HepG2 (cell line): Measurements from ENCODE around the gene WNK2. TPM values are rescaled to one million over a fixed set of nuclear protein-coding genes. Genes with fewer than 3 reads are reported as not detected.
A peak's percentile ranks its signal among the peaks of the same experiment; 100 is the strongest.

Experiments used
- ERF ChIP-seq: IDR thresholded peaks from 2 replicates; pipeline ENCODE4 v1.6.1; 2018; ENCODE audit warnings: missing biosample characterization, missing genetic modification reagents
- HCFC1 ChIP-seq: fragments of 150-350 bp; IDR thresholded peaks from 2 replicates; pipeline ENCODE4 v1.6.1; 2014; ENCODE audit warnings: low read depth, low read length
- HNRNPK ChIP-seq: fragments of 200-400 bp; formaldehyde crosslinking; IDR thresholded peaks from 2 replicates; pipeline ENCODE4 v1.6.1; 2018; ENCODE audit warnings: low read length, low read depth, moderate library complexity, mild to moderate bottlenecking; ENCODE audit not compliant: poor library complexity, severe bottlenecking
- HOMEZ ChIP-seq: IDR thresholded peaks from 2 replicates; pipeline ENCODE4 v1.6.1; 2016; ENCODE audit warnings: low read depth
- IRF9 ChIP-seq: sonication (generic); formaldehyde crosslinking; IDR thresholded peaks from 2 replicates; pipeline ENCODE4 v1.8.0; 2022; ENCODE audit warnings: missing genetic modification reagents, mild to moderate bottlenecking, borderline replicate concordance
- KDM1A ChIP-seq: IDR thresholded peaks from 2 replicates; pipeline ENCODE4 v1.6.1; 2016; ENCODE audit warnings: missing compliant biosample characterization
- MIER2 ChIP-seq: IDR thresholded peaks from 2 replicates; pipeline ENCODE4 v1.6.1; 2016; ENCODE audit warnings: missing biosample characterization, missing genetic modification reagents
- NR2F2 ChIP-seq: IDR thresholded peaks from 2 replicates; pipeline ENCODE4 v1.6.1; 2012; ENCODE audit warnings: low read depth, inconsistent platforms, borderline replicate concordance
- PHB2 ChIP-seq: fragments of 450-650 bp; IDR thresholded peaks from 2 replicates; pipeline ENCODE4 v1.6.1; 2018; ENCODE audit not compliant: partially characterized antibody
- PRMT3 ChIP-seq: sonication (generic); formaldehyde crosslinking; IDR thresholded peaks from 2 replicates; pipeline ENCODE4 v1.8.1; 2022; ENCODE audit warnings: low read depth, mild to moderate bottlenecking, moderate library complexity, missing genetic modification reagents, borderline replicate concordance
- RXRA ChIP-seq: sonication (generic); formaldehyde crosslinking; IDR thresholded peaks from 2 replicates; pipeline ENCODE4 v1.5.1; 2020; ENCODE audit warnings: missing genetic modification reagents
- SAFB2 ChIP-seq: sonication (generic); formaldehyde crosslinking; IDR thresholded peaks from 2 replicates; pipeline ENCODE4 v1.5.1; 2020; ENCODE audit warnings: missing genetic modification reagents, low read depth, mild to moderate bottlenecking, borderline replicate concordance
- SIX1 ChIP-seq: sonication (generic); formaldehyde crosslinking; IDR thresholded peaks from 2 replicates; pipeline ENCODE4 v1.4.0; 2020; ENCODE audit warnings: missing genetic modification reagents, borderline replicate concordance
- SMARCC2 ChIP-seq: fragments of 450-650 bp; IDR thresholded peaks from 2 replicates; pipeline ENCODE4 v1.6.1; 2017; ENCODE audit warnings: antibody characterized with exemption, mild to moderate bottlenecking
- SPEN ChIP-seq: sonication (generic); formaldehyde crosslinking; IDR thresholded peaks from 2 replicates; pipeline ENCODE4 v1.5.1; 2020; ENCODE audit warnings: low read depth, mild to moderate bottlenecking, missing genetic modification reagents
- TBL1XR1 ChIP-seq: fragments of 150-350 bp; IDR thresholded peaks from 2 replicates; pipeline ENCODE4 v1.6.1; 2014; ENCODE audit warnings: borderline replicate concordance, low read length; ENCODE audit not compliant: partially characterized antibody
- TBX2 ChIP-seq: sonication (generic); formaldehyde crosslinking; IDR thresholded peaks from 2 replicates; pipeline ENCODE4 v1.5.0; 2020; ENCODE audit warnings: missing genetic modification reagents, mild to moderate bottlenecking, borderline replicate concordance
- ZKSCAN5 ChIP-seq: sonication (generic); formaldehyde crosslinking; IDR thresholded peaks from 2 replicates; pipeline ENCODE4 v1.5.1; 2020; ENCODE audit warnings: mild to moderate bottlenecking, missing genetic modification reagents
- ZNF160 ChIP-seq: sonication (generic); formaldehyde crosslinking; IDR thresholded peaks from 2 replicates; pipeline ENCODE4 v1.8.0; 2022; ENCODE audit warnings: mild to moderate bottlenecking, inconsistent platforms, missing genetic modification reagents
- ZNF207 ChIP-seq: fragments of 450-650 bp; IDR thresholded peaks from 2 replicates; pipeline ENCODE4 v1.6.1; 2016; ENCODE audit warnings: antibody characterized with exemption, borderline replicate concordance
- ZNF224 ChIP-seq: sonication (generic); formaldehyde crosslinking; IDR thresholded peaks from 2 replicates; pipeline ENCODE4 v1.5.0; 2020; ENCODE audit warnings: mild to moderate bottlenecking, missing genetic modification reagents
- ZNF264 ChIP-seq: sonication (generic); formaldehyde crosslinking; IDR thresholded peaks from 2 replicates; pipeline ENCODE4 v1.4.0; 2020; ENCODE audit warnings: missing genetic modification reagents
- ZNF891 ChIP-seq: sonication (generic); formaldehyde crosslinking; IDR thresholded peaks from 2 replicates; pipeline ENCODE4 v1.5.0; 2020; ENCODE audit warnings: mild to moderate bottlenecking, missing genetic modification reagents
- ZSCAN9 ChIP-seq: IDR thresholded peaks from 2 replicates; pipeline ENCODE4 v1.6.1; 2016; ENCODE audit warnings: borderline replicate concordance
- polyA plus RNA-seq, 8 experiments: library from polyadenylated mRNA; depleted of rRNA in 3 of 8; stranded (reverse) in 7 of 8; unstranded in 1 of 8; fragments of >200 nt; fragmentation: Illumina TruSeq in 4 of 8; extraction: Trizol in 4 of 8; gene quantifications; 2 replicates each; pipeline versions ENCODE4 v1.2.1 to v1.2.3, GENCODE V29; 2011 to 2016; ENCODE audit warnings: low read depth in 4 of 8, missing spikeins in 1 of 8, mixed read lengths in 1 of 8; ENCODE audit not compliant: insufficient read depth in 1 of 8
- total RNA-seq, 5 experiments: library from RNA; depleted of rRNA; stranded (reverse); fragments of >200 nt; fragmentation: Illumina TruSeq; extraction: Trizol; gene quantifications; 2 replicates each; pipeline ENCODE4 v1.2.3, GENCODE V29; 2016; ENCODE audit warnings: low read depth in 1 of 5
- TF ChIP-seq, protein P1 (sequence below): sonication (generic); formaldehyde crosslinking; IDR thresholded peaks from 2 replicates; pipeline ENCODE4 v1.8.0; 2022; ENCODE audit warnings: mild to moderate bottlenecking, missing genetic modification reagents, borderline replicate concordance

Gene WNK2
- total and polyA plus RNA-seq, 2 of the 13 experiments (the other 11 are each of a cell fraction or from before 2014, with no cell fraction given), result 10.5 to 12.0 TPM

DNA sequence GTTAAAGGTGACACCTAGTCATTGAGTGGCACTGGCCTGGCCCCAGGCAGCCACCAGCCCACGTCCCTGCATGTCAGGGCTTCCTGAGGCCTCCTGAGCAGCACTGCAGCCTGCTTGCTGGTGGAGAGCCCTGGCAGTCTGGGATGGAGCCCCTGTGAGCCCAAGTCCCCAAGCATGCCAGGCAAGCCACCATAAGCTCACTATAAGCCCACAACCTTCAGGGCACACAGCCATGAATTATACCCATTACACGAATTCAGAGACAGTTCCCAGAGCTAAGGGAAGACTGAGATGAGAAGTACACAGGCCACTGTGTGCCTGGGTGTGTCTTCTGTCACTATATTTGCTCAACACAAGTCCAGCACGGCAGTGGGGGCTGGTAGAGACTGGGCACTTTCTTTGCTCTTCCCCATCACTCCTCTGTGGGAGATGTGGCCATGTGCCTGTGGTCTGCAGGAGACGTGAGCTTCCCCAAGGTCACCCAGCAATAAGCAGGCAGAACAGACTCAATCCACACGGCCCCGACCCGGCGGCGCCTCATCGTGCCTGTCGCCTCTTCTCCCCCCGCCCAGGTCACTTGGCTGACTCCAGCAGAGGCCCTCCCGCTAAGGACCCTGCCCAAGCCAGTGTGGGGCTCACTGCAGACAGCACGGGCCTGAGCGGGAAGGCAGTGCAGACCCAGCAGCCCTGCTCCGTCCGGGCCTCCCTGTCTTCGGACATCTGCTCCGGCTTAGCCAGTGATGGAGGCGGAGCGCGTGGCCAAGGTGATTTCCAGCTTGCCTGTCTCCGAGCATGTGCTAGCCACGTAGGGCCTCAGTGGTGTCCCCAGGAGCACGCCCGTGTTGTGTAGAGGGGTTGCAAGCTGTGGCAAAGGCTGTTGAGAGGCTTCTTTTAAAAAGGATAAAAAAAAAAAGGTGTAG lies 114.8 kb downstream of the WNK2 start (continued):
- TF ChIP-seq TBL1XR1 (no peak), PRMT3 (CRISPR knock-in tag) (0 out of 2 replicates have a peak, but pooled peaks have one; percentile 13), HNRNPK (no peak), IRF9 (CRISPR knock-in tag) (peak; percentile 10; the same call in 1 of the 2 replicates), ZNF224 (CRISPR knock-in tag) (peak; percentile 90; the same call in 1 of the 2 replicates), NR2F2 (peak; percentile 32; the same call in 1 of the 2 replicates), ZSCAN9 (no peak), ERF (0 out of 2 replicates have a peak, but pooled peaks have one; percentile 33), TBX2 (CRISPR knock-in tag) (peak; percentile 14; the same call in 1 of the 2 replicates), HCFC1 (no peak), HOMEZ (CRISPR knock-in tag) (no peak), SMARCC2 (no peak), MIER2 (CRISPR knock-in tag) (no peak; the same call in 1 of the 2 replicates), SAFB2 (CRISPR knock-in tag) (0 out of 2 replicates have a peak, but pooled peaks have one; percentile 11), KDM1A (CRISPR knock-in tag) (no peak), ZNF207 (no peak), ZNF160 (CRISPR knock-in tag) (no peak; the same call in 1 of the 2 replicates), ZNF264 (CRISPR knock-in tag) (peak; percentile 17; the same call in 1 of the 2 replicates), RXRA (CRISPR knock-in tag) (peak; percentile 46; the same call in 1 of the 2 replicates), PHB2 (no peak), SIX1 (CRISPR knock-in tag) (no peak), ZNF891 (peak; percentile 54), ZKSCAN5 (no peak), SPEN (CRISPR knock-in tag) (0 out of 2 replicates have a peak, but pooled peaks have one; percentile 32)
- TF ChIP-seq, protein P1, sequence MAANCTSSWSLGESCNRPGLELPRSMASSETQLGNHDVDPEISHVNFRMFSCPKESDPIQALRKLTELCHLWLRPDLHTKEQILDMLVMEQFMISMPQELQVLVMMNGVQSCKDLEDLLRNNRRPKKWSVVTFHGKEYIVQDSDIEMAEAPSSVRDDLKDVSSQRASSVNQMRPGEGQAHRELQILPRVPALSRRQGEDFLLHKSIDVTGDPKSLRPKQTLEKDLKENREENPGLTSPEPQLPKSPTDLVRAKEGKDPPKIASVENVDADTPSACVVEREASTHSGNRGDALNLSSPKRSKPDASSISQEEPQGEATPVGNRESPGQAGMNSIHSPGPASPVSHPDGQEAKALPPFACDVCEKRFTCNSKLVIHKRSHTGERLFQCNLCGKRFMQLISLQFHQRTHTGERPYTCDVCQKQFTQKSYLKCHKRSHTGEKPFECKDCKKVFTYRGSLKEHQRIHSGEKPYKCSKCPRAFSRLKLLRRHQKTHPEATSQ (CRISPR knock-in tag), result no peak
